Upper lobe of left lung (tissue), 4 donors: ENCODE measurements around the gene BLID.

Source experiments
- CTCF ChIP-seq, 6 experiments: fragments of 450-650 bp in 4 of 6; fragments of 200-600 bp in 2 of 6; sonication (generic) in 2 of 6; IDR thresholded peaks; one replicate each; pipeline ENCODE4 v1.5.1; 2016 to 2019; ENCODE audit warnings: antibody characterized with exemption in 6 of 6
- POLR2A ChIP-seq, 4 donors: fragments of 450-650 bp; IDR thresholded peaks; one replicate each; pipeline ENCODE4 v1.5.1; 2016 to 2017; ENCODE audit warnings: antibody characterized with exemption in 4 of 4, mild to moderate bottlenecking in 2 of 4

- TF ChIP-seq CTCF (IDR thresholded peaks at IDR 0.05), result no peak
- TF ChIP-seq POLR2A (IDR thresholded peaks at IDR 0.05), result no peak
Observed at GRCh38 chr11:122113836-122114825, 1.9 kb downstream of the BLID start.
